HepG2 (cell line): ENCODE data around the gene SF3B6. TPM values are rescaled to one million over a fixed set of nuclear protein-coding genes. Genes with fewer than 3 reads are reported as not detected.
"Not testable (repeated sequence)": the region's sequence is repeated elsewhere in the genome, so short reads cannot be mapped to it uniquely, and the experiment has no call there.

Experiments
- ATAC-seq: fragments of 200-7000 bp; cut with Tn5 transposase; 3 replicates; pipeline ENCODE4 v1.9.1; 2020; ENCODE audit warnings: mild to moderate bottlenecking, moderate library complexity
- BruUV-seq: library from RNA; stranded (reverse); fragments of 400-500 nt; replicated peaks from 2 replicates; lab custom pipeline; 2021; lab: Mats Ljungman, UMichigan
- CTCF ChIA-PET: fragments of 300-600 bp; formaldehyde crosslinking; extraction: SDS; loops from one replicate; lab custom pipeline; 2021; ENCODE audit warnings: low total read pairs, inconsistent platforms, low intra/inter-chr PET ratio; lab: Yijun Ruan, JAX
- POLR2A ChIA-PET: fragments of 350-600 bp; sonication (Branson Sonifier 250); formaldehyde crosslinking; loops from one replicate; lab custom pipeline; 2020; ENCODE audit warnings: antibody characterized with exemption, inconsistent platforms; lab: Yijun Ruan, JAX
- DNase-seq: peaks from one replicate; pipeline ENCODE4 v3.0.0-alpha.2; 2015; ENCODE audit warnings: low spot score
- FAIRE-seq: peaks from 3 replicates; lab custom pipeline; 2011; peaks lifted over from hg19 to GRCh38; lab: Jason Lieb, UNC
- H2AFZ ChIP-seq: one replicate; pipeline ENCODE4 v1.6.1; 2011; ENCODE audit warnings: low read length, inconsistent platforms
- H3K27ac ChIP-seq: fragments of 300-600 bp; 3 replicates; pipeline ENCODE4 v1.8.0; 2011; ENCODE audit warnings: mixed run types, mild to moderate bottlenecking, mixed read lengths, low read length, inconsistent platforms; ENCODE audit not compliant: insufficient read depth; ENCODE audit errors: extremely low read length
- H3K27me3 ChIP-seq, 2 experiments: fragments of 200-600 bp in 1 of 2; 2 replicates in 1 of 2; 3 replicates in 1 of 2; pipeline versions ENCODE4 v1.6.0 to v1.8.0; 2011; ENCODE audit warnings: low read length in 2 of 2, mild to moderate bottlenecking in 2 of 2, moderate library complexity in 2 of 2, inconsistent platforms in 1 of 2; ENCODE audit not compliant: insufficient read depth in 2 of 2, control insufficient read depth in 1 of 2
- H3K36me3 ChIP-seq, 2 experiments: fragments of 200-600 bp in 1 of 2; replicated peaks in 1 of 2; 2 replicates in 1 of 2; 3 replicates in 1 of 2; pipeline versions ENCODE4 v1.5.1 to v1.8.0; 2011; ENCODE audit warnings: low read length in 2 of 2, inconsistent platforms in 1 of 2; ENCODE audit not compliant: insufficient read depth in 2 of 2, control insufficient read depth in 1 of 2
- H3K4me1 ChIP-seq: 2 replicates; pipeline ENCODE4 v1.5.1; 2012; ENCODE audit warnings: low read length, inconsistent platforms; ENCODE audit not compliant: insufficient read depth
- H3K4me2 ChIP-seq: 2 replicates; pipeline ENCODE4 v1.6.0; 2011; ENCODE audit warnings: low read depth, low read length, inconsistent platforms
- H3K4me3 ChIP-seq, 3 experiments: fragments of 200-600 bp in 1 of 3; sonication (generic), shearing (Covaris generic) in 1 of 3; replicated peaks in 1 of 3; 2 replicates each; pipeline ENCODE4 v1.5.1; 2011 to 2016; ENCODE audit warnings: low read length in 3 of 3, inconsistent platforms in 2 of 3, low read depth in 2 of 3, mild to moderate bottlenecking in 2 of 3, control low read depth in 1 of 3, mixed read lengths in 1 of 3; ENCODE audit not compliant: insufficient read depth in 1 of 3
- H3K79me2 ChIP-seq: one replicate; pipeline ENCODE4 v1.6.1; 2011; ENCODE audit warnings: low read length, inconsistent platforms; ENCODE audit not compliant: insufficient read depth
- H3K9ac ChIP-seq: 2 replicates; pipeline ENCODE4 v1.6.0; 2011; ENCODE audit warnings: mild to moderate bottlenecking, low read depth, low read length, inconsistent platforms; ENCODE audit not compliant: insufficient read depth
- H3K9me3 ChIP-seq: 2 replicates; pipeline ENCODE4 v1.5.1; 2012; ENCODE audit warnings: mild to moderate bottlenecking, low read length
- H4K20me1 ChIP-seq: 2 replicates; pipeline ENCODE4 v1.6.0; 2011; ENCODE audit warnings: inconsistent platforms, mild to moderate bottlenecking, low read length, moderate library complexity; ENCODE audit not compliant: insufficient read depth
- FOXA3 ChIP-seq: IDR thresholded peaks from 2 replicates; pipeline ENCODE4 v1.6.1; 2016; ENCODE audit warnings: missing genetic modification reagents, missing compliant biosample characterization
- ZNF724P ChIP-seq: sonication (generic); formaldehyde crosslinking; IDR thresholded peaks from 2 replicates; pipeline ENCODE4 v1.8.0; 2022; ENCODE audit warnings: missing genetic modification reagents, borderline replicate concordance
- WGBS: methylation state at CpG from one replicate; pipeline ENCODE4 v1.1.6; 2017; ENCODE audit warnings: low lambda C conversion rate; 5-methylcytosine and 5-hydroxymethylcytosine counted together
- in situ Hi-C: cut with HindIII; loops from 2 replicates; pipeline ENCODE4 v1.10.0; 2017; ENCODE audit warnings: low pct_unique_long_range_greater_than_20kb; ENCODE audit not compliant: extremely low pct_ligation_motif_present
- intact Hi-C: fragments of 100-400 bp; cut with micrococcal nuclease; formaldehyde crosslinking; loops from one replicate; pipeline ENCODE4 v1.10.0; 2022; ENCODE audit not compliant: unreplicated experiment
- polyA plus RNA-seq, 8 experiments: library from polyadenylated mRNA; depleted of rRNA in 3 of 8; stranded (reverse) in 7 of 8; unstranded in 1 of 8; fragments of >200 nt; fragmentation: Illumina TruSeq in 4 of 8; extraction: Trizol in 4 of 8; gene quantifications; 2 replicates each; pipeline versions ENCODE4 v1.2.1 to v1.2.3, GENCODE V29; 2011 to 2016; ENCODE audit warnings: low read depth in 4 of 8, missing spikeins in 1 of 8, mixed read lengths in 1 of 8; ENCODE audit not compliant: insufficient read depth in 1 of 8
- total RNA-seq, 5 experiments: library from RNA; depleted of rRNA; stranded (reverse); fragments of >200 nt; fragmentation: Illumina TruSeq; extraction: Trizol; gene quantifications; 2 replicates each; pipeline ENCODE4 v1.2.3, GENCODE V29; 2016; ENCODE audit warnings: low read depth in 1 of 5
- TF ChIP-seq, protein P1 (sequence below): sonication (generic); formaldehyde crosslinking; IDR thresholded peaks from 2 replicates; pipeline ENCODE4 v1.5.0; 2020; ENCODE audit warnings: mild to moderate bottlenecking, missing genetic modification reagents, borderline replicate concordance

SF3B6 gene
- total and polyA plus RNA-seq, 2 of the 13 experiments (the other 11 are each of a cell fraction or from before 2014, with no cell fraction given): 177 to 182 TPM

DNA sequence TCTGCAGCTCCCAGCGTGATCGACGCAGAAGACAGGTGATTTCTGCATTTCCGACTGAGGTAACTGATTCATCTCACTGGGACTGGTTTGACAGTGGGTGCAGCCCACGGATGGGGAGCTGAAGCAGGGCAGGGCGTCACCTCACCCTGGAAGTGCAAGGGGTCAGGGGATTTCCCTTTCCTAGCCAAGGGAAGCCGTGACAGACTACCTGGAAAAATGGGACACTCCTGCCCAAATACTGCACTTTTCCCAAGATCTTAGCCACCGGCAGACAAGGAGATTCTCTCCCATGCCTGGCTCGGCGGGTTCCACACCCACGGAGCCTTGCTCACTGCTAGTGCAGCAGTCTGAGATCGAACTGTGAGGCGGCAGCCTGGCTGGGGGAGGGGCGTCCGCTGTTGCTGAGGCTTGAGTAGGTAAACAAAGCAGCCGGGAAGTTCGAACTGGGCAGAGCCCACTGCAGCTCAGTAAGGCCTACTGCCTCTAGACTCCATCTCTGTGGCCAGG is 19.1 kb upstream of the SF3B6 start (continued):
- TF ChIP-seq, protein P1, sequence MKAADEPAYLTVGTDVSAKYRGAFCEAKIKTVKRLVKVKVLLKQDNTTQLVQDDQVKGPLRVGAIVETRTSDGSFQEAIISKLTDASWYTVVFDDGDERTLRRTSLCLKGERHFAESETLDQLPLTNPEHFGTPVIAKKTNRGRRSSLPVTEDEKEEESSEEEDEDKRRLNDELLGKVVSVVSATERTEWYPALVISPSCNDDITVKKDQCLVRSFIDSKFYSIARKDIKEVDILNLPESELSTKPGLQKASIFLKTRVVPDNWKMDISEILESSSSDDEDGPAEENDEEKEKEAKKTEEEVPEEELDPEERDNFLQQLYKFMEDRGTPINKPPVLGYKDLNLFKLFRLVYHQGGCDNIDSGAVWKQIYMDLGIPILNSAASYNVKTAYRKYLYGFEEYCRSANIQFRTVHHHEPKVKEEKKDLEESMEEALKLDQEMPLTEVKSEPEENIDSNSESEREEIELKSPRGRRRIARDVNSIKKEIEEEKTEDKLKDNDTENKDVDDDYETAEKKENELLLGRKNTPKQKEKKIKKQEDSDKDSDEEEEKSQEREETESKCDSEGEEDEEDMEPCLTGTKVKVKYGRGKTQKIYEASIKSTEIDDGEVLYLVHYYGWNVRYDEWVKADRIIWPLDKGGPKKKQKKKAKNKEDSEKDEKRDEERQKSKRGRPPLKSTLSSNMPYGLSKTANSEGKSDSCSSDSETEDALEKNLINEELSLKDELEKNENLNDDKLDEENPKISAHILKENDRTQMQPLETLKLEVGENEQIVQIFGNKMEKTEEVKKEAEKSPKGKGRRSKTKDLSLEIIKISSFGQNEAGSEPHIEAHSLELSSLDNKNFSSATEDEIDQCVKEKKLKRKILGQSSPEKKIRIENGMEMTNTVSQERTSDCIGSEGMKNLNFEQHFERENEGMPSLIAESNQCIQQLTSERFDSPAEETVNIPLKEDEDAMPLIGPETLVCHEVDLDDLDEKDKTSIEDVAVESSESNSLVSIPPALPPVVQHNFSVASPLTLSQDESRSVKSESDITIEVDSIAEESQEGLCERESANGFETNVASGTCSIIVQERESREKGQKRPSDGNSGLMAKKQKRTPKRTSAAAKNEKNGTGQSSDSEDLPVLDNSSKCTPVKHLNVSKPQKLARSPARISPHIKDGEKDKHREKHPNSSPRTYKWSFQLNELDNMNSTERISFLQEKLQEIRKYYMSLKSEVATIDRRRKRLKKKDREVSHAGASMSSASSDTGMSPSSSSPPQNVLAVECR (CRISPR knock-in tag): peak; percentile 75; the same call in 1 of the 2 replicates
- TF ChIP-seq ZNF724P (peak; percentile 73; the same call in 1 of the 2 replicates), FOXA3 (peak; percentile 79)

- H3K4me3 ChIP-seq, intact Hi-C loops, POLR2A ChIA-PET, H2AFZ ChIP-seq, CTCF ChIA-PET, H3K4me2 ChIP-seq, H3K27me3 ChIP-seq, in situ Hi-C loops, FAIRE-seq, BruUV-seq, DNase-seq, H3K27ac ChIP-seq, H3K9ac ChIP-seq, H3K9me3 ChIP-seq, H4K20me1 ChIP-seq, ATAC-seq, H3K36me3 ChIP-seq, H3K79me2 ChIP-seq: not testable (repeated sequence)
- 90% methylated on average over 5 of the region's 5 CpGs for WGBS
- H3K4me1 ChIP-seq: peaks cover 26% of the 10 kb centered on the region
Observed at GRCh38 chr2:24093270-24093669, 17.1 kb upstream of the SF3B6 start.
